H9 (cell line): ENCODE results near the gene MED8. TPM values are rescaled to one million over a fixed set of nuclear protein-coding genes. Genes with fewer than 3 reads are reported as not detected.
"Not testable (repeated sequence)": the region's sequence is repeated elsewhere in the genome, so short reads cannot be mapped to it uniquely, and the experiment has no call there.

Source experiments
- DNase-seq: peaks from one replicate; pipeline ENCODE4 v3.0.0-alpha.2; 2017
- H2AFZ ChIP-seq: one replicate; pipeline ENCODE4 v1.6.1; 2013; ENCODE audit warnings: mild to moderate bottlenecking, low read length, control low read depth, moderate library complexity
- H2AK5ac ChIP-seq: 2 replicates; pipeline ENCODE4 v1.6.1; 2013; ENCODE audit warnings: low read length, control low read depth, mixed read lengths; ENCODE audit not compliant: insufficient read length
- H2BK120ac ChIP-seq: one replicate; pipeline ENCODE4 v1.6.1; 2013; ENCODE audit warnings: low read depth, mild to moderate bottlenecking, low read length, control low read depth, inconsistent platforms; ENCODE audit not compliant: poor library complexity, severe bottlenecking
- H2BK12ac ChIP-seq: 2 replicates; pipeline ENCODE4 v1.6.1; 2013; ENCODE audit warnings: low read length, control low read depth, mixed read lengths, low read depth; ENCODE audit not compliant: insufficient read length
- H2BK15ac ChIP-seq: 2 replicates; pipeline ENCODE4 v1.6.1; 2013; ENCODE audit warnings: low read depth, low read length, control low read depth
- H2BK20ac ChIP-seq: one replicate; pipeline ENCODE4 v1.6.1; 2013; ENCODE audit warnings: low read depth, mild to moderate bottlenecking, low read length, control low read depth, inconsistent platforms; ENCODE audit not compliant: poor library complexity, severe bottlenecking
- H2BK5ac ChIP-seq: 2 replicates; pipeline ENCODE4 v1.6.1; 2013; ENCODE audit warnings: low read length, control low read depth, mixed read lengths; ENCODE audit not compliant: insufficient read length
- H3K14ac ChIP-seq: 2 replicates; pipeline ENCODE4 v1.6.1; 2013; ENCODE audit warnings: low read length, control low read depth; ENCODE audit not compliant: insufficient read depth
- H3K18ac ChIP-seq: 2 replicates; pipeline ENCODE4 v1.6.1; 2013; ENCODE audit warnings: low read depth, mild to moderate bottlenecking, mixed read lengths, low read length, control low read depth; ENCODE audit not compliant: insufficient read length
- H3K23ac ChIP-seq: 2 replicates; pipeline ENCODE4 v1.6.1; 2013; ENCODE audit warnings: low read length, control low read depth, mixed read lengths, low read depth; ENCODE audit not compliant: insufficient read length
- H3K23me2 ChIP-seq: 2 replicates; pipeline ENCODE4 v1.6.1; 2013; ENCODE audit warnings: low read depth, mild to moderate bottlenecking, mixed read lengths, low read length, control low read depth; ENCODE audit not compliant: insufficient read length, poor library complexity, severe bottlenecking
- H3K27ac ChIP-seq: 2 replicates; pipeline ENCODE4 v1.5.1; 2013; ENCODE audit warnings: low read length, control low read depth, mixed read lengths, low read depth; ENCODE audit not compliant: insufficient read length
- H3K27me3 ChIP-seq: 2 replicates; pipeline ENCODE4 v1.6.1; 2013; ENCODE audit warnings: low read length, control low read depth, inconsistent platforms; ENCODE audit not compliant: insufficient read depth
- H3K4ac ChIP-seq: 2 replicates; pipeline ENCODE4 v1.6.1; 2013; ENCODE audit warnings: low read depth, mild to moderate bottlenecking, control low read depth, inconsistent platforms, low read length, moderate library complexity
- H3K4me1 ChIP-seq: 2 replicates; pipeline ENCODE4 v1.6.1; 2013; ENCODE audit warnings: low read length, control low read depth, inconsistent platforms; ENCODE audit not compliant: insufficient read depth
- H3K4me2 ChIP-seq: 2 replicates; pipeline ENCODE4 v1.6.1; 2013; ENCODE audit warnings: low read length, control low read depth, mixed read lengths; ENCODE audit not compliant: insufficient read length, insufficient read depth
- H3K56ac ChIP-seq: 2 replicates; pipeline ENCODE4 v1.6.1; 2013; ENCODE audit warnings: low read depth, mild to moderate bottlenecking, mixed read lengths, low read length, control low read depth; ENCODE audit not compliant: insufficient read length
- H3K79me1 ChIP-seq: 2 replicates; pipeline ENCODE4 v1.6.1; 2013; ENCODE audit warnings: low read depth, mild to moderate bottlenecking, moderate library complexity, low read length, control low read depth, inconsistent platforms; ENCODE audit not compliant: insufficient read depth, poor library complexity, severe bottlenecking
- H3K79me2 ChIP-seq: 2 replicates; pipeline ENCODE4 v1.6.1; 2013; ENCODE audit warnings: low read length, control low read depth, inconsistent platforms; ENCODE audit not compliant: insufficient read depth
- H3K9ac ChIP-seq: 2 replicates; pipeline ENCODE4 v1.6.1; 2013; ENCODE audit warnings: low read length, control low read depth, mixed read lengths; ENCODE audit not compliant: insufficient read length; ENCODE audit errors: extremely low read depth
- H3K9me3 ChIP-seq: one replicate; pipeline ENCODE4 v1.6.1; 2013; ENCODE audit warnings: low read depth, low read length, inconsistent platforms; ENCODE audit not compliant: control insufficient read depth
- H3T11ph ChIP-seq: one replicate; pipeline ENCODE4 v1.6.1; 2013; ENCODE audit warnings: mild to moderate bottlenecking, low read length, control low read depth, inconsistent platforms
- H4K20me1 ChIP-seq: one replicate; pipeline ENCODE4 v1.6.1; 2013; ENCODE audit not compliant: control insufficient read depth, insufficient read length, insufficient read depth
- H4K5ac ChIP-seq: 2 replicates; pipeline ENCODE4 v1.6.1; 2013; ENCODE audit warnings: low read depth, mild to moderate bottlenecking, mixed read lengths, low read length, control low read depth; ENCODE audit not compliant: insufficient read length
- H4K8ac ChIP-seq: replicated peaks from 2 replicates; pipeline ENCODE4 v1.6.1; 2013; ENCODE audit warnings: low read length, control low read depth, mixed read lengths, low read depth; ENCODE audit not compliant: insufficient read length
- H4K91ac ChIP-seq: 2 replicates; pipeline ENCODE4 v1.6.1; 2013; ENCODE audit warnings: low read depth, mild to moderate bottlenecking, moderate library complexity, mixed read lengths, low read length, control low read depth; ENCODE audit not compliant: insufficient read length
- H3K27ac Mint-ChIP-seq, 3 experiments: 2 replicates in 2 of 3; 3 replicates in 1 of 3; pipeline ENCODE4 v1.8.0; 2020 to 2021; ENCODE audit warnings: mixed read lengths in 3 of 3, mild to moderate bottlenecking in 1 of 3, moderate library complexity in 1 of 3
- H3K27me3 Mint-ChIP-seq: 2 replicates; pipeline ENCODE4 v1.8.0; 2021; ENCODE audit warnings: low read depth, mild to moderate bottlenecking, moderate library complexity, mixed read lengths
- H3K36me3 Mint-ChIP-seq, 3 experiments: 2 replicates in 2 of 3; 3 replicates in 1 of 3; pipeline ENCODE4 v1.8.0; 2020 to 2021; ENCODE audit warnings: low read depth in 3 of 3, mixed read lengths in 3 of 3; ENCODE audit not compliant: insufficient read depth in 1 of 3
- H3K4me1 Mint-ChIP-seq, 2 experiments: 2 replicates each; pipeline ENCODE4 v1.8.0; 2020; ENCODE audit warnings: mixed read lengths in 2 of 2
- H3K4me3 Mint-ChIP-seq, 2 experiments: 2 replicates in 1 of 2; 3 replicates in 1 of 2; pipeline ENCODE4 v1.8.0; 2020 to 2021; ENCODE audit warnings: mild to moderate bottlenecking in 2 of 2, mixed read lengths in 2 of 2, moderate library complexity in 1 of 2
- H3K9me3 Mint-ChIP-seq, 2 experiments: 2 replicates in 1 of 2; 3 replicates in 1 of 2; pipeline ENCODE4 v1.8.0; 2020; ENCODE audit warnings: mild to moderate bottlenecking in 2 of 2, mixed read lengths in 2 of 2, moderate library complexity in 1 of 2
- CTCF ChIP-seq: fragments of 200-600 bp; sonication (generic); conservative IDR thresholded peaks from 3 replicates; pipeline ENCODE4 v1.8.0; 2021; ENCODE audit warnings: antibody characterized with exemption, mild to moderate bottlenecking
- WGBS: extraction: QIAGEN DNeasy Blood & Tissue Kit; methylation state at CpG from one replicate; pipeline ENCODE4 v1.1.7; 2013; ENCODE audit warnings: missing lambda C conversion rate, low lambda C conversion rate, mixed read lengths; ENCODE audit not compliant: insufficient read length; ENCODE audit errors: extremely low coverage; 5-methylcytosine and 5-hydroxymethylcytosine counted together
- total RNA-seq: library from RNA; stranded (reverse); gene quantifications from 2 replicates; pipeline ENCODE4 v1.2.1, GENCODE V29; 2021

Gene MED8
- total RNA-seq, 1 experiment from 2014 or later: 23.0 TPM

GRCh38 chr1:43402089-43402865 is 12.7 kb upstream of the MED8 start:
- H3K27ac ChIP-seq: no peak overlapping the region
- peak overlapping the region in 1 of 3 experiments; percentile 5; a peak in 1 of 7 replicates for H3K27ac Mint-ChIP-seq
- H2AFZ ChIP-seq: no peak overlapping the region

GRCh38 chr1:43400441-43400840 is 10.8 kb upstream of the MED8 start:
- H4K20me1 ChIP-seq, H3K23me2 ChIP-seq, H3K27me3 Mint-ChIP-seq, H2BK15ac ChIP-seq, H2BK20ac ChIP-seq, H3T11ph ChIP-seq, H3K27ac ChIP-seq, H3K9me3 ChIP-seq, H3K27ac Mint-ChIP-seq, H3K9ac ChIP-seq, H3K27me3 ChIP-seq, H3K4me1 Mint-ChIP-seq, H3K4me3 Mint-ChIP-seq, H3K18ac ChIP-seq, H2BK5ac ChIP-seq, H3K4me1 ChIP-seq, H4K5ac ChIP-seq, DNase-seq, H3K9me3 Mint-ChIP-seq, H3K4ac ChIP-seq, H2BK12ac ChIP-seq, H3K23ac ChIP-seq, H4K91ac ChIP-seq, H3K14ac ChIP-seq, H2BK120ac ChIP-seq, H2AK5ac ChIP-seq, H4K8ac ChIP-seq, H3K79me1 ChIP-seq, H3K4me2 ChIP-seq, H3K56ac ChIP-seq, H3K79me2 ChIP-seq, H2AFZ ChIP-seq: not testable (repeated sequence)
- WGBS: no CpG with 5 or more reads among the region's 9 CpGs
- peaks cover 2 to 26% (median 16%) of the 10 kb centered on the region in 3 experiments; a peak in 6 of 7 replicates for H3K36me3 Mint-ChIP-seq

More at GRCh38 chr1:43402089-43402865, 12.7 kb upstream of the MED8 start:
- peak overlapping the region; percentile 11 for H3K9ac ChIP-seq
- no peak overlapping the region for H2BK15ac ChIP-seq
- H2AK5ac ChIP-seq: no peak overlapping the region
- Mint-ChIP-seq H3K36me3 (peaks cover 4 to 33% (median 28%) of the 10 kb centered on the region in 3 experiments; a peak in 6 of 7 replicates), H3K27me3 (no peaks in the 10 kb centered on the region), H3K9me3 (no peaks in the 10 kb centered on the region), H3K4me3 (no peak overlapping the region), H3K4me1 (no peaks in the 10 kb centered on the region)
- no peak overlapping the region for H2BK5ac ChIP-seq
- no CpG with 5 or more reads among the region's 6 CpGs for WGBS
- H3K14ac ChIP-seq: no peak overlapping the region
- DNase-seq: no peak
- no peak overlapping the region for H3K18ac ChIP-seq
- H3K4me2 ChIP-seq: no peak overlapping the region
- H3K4me1 ChIP-seq: no peaks in the 10 kb centered on the region
- H3K56ac ChIP-seq: no peak overlapping the region
- H4K8ac ChIP-seq: no peak overlapping the region
- no peaks in the 10 kb centered on the region for H3K27me3 ChIP-seq
- no peak overlapping the region for H2BK20ac ChIP-seq
- H2BK12ac ChIP-seq: no peak overlapping the region
- no peak overlapping the region for H4K91ac ChIP-seq
- H3K79me1 ChIP-seq: no peaks in the 10 kb centered on the region
- no peaks in the 10 kb centered on the region for H3K9me3 ChIP-seq
- no peak overlapping the region for H3K4ac ChIP-seq
- no peaks in the 10 kb centered on the region; the same call in 1 of the 2 replicates for H3K79me2 ChIP-seq
- H3K23me2 ChIP-seq: no peaks in the 10 kb centered on the region
- TF ChIP-seq CTCF: no peak
- no peaks in the 10 kb centered on the region for H4K20me1 ChIP-seq
- no peak overlapping the region for H4K5ac ChIP-seq
- H3K23ac ChIP-seq: no peak overlapping the region
- no peak overlapping the region for H2BK120ac ChIP-seq
- H3T11ph ChIP-seq: no peak overlapping the region
